MM.1S (cell line): ENCODE results near the gene TNFRSF8.

Experiments
- DNase-seq: peaks from one replicate; pipeline ENCODE4 v3.0.0-alpha.2; 2015
- H2AFZ ChIP-seq: fragments of 300-600 bp; sonication (generic); 2 replicates; pipeline ENCODE4 v1.6.0; 2016; ENCODE audit warnings: antibody characterized with exemption, low read length
- H3F3A ChIP-seq: fragments of 300-600 bp; sonication (generic); 2 replicates; pipeline ENCODE4 v1.6.1; 2016; ENCODE audit warnings: mild to moderate bottlenecking, antibody characterized with exemption, low read length, moderate library complexity, mixed read lengths; ENCODE audit not compliant: insufficient read depth
- H3K27ac ChIP-seq: fragments of 300-600 bp; sonication (generic); 2 replicates; pipeline ENCODE4 v1.5.1; 2016; ENCODE audit warnings: mild to moderate bottlenecking, low read length
- H3K27me3 ChIP-seq: fragments of 300-600 bp; sonication (generic); replicated peaks from 2 replicates; pipeline ENCODE4 v1.6.0; 2016; ENCODE audit warnings: low read length; ENCODE audit not compliant: insufficient read depth
- H3K36me3 ChIP-seq: fragments of 300-600 bp; sonication (generic); replicated peaks from 2 replicates; pipeline ENCODE4 v1.6.1; 2016; ENCODE audit warnings: mild to moderate bottlenecking, low read length, mixed read lengths; ENCODE audit not compliant: insufficient read depth
- H3K4me1 ChIP-seq: fragments of 300-600 bp; sonication (generic); 2 replicates; pipeline ENCODE4 v1.6.1; 2016; ENCODE audit warnings: low read length, mixed read lengths
- H3K4me2 ChIP-seq: fragments of 300-600 bp; sonication (generic); 2 replicates; pipeline ENCODE4 v1.6.0; 2016; ENCODE audit warnings: low read depth, low read length
- H3K4me3 ChIP-seq: fragments of 300-600 bp; sonication (generic); 2 replicates; pipeline ENCODE4 v1.5.1; 2016; ENCODE audit warnings: low read length, mixed read lengths
- H3K79me2 ChIP-seq: fragments of 300-600 bp; sonication (generic); 2 replicates; pipeline ENCODE4 v1.6.1; 2016; ENCODE audit warnings: mixed run types, low read length, mixed read lengths
- H3K9ac ChIP-seq: fragments of 300-600 bp; sonication (generic); 2 replicates; pipeline ENCODE4 v1.6.1; 2016; ENCODE audit warnings: low read length, mixed read lengths
- H3K9me2 ChIP-seq: fragments of 300-600 bp; sonication (generic); replicated peaks from 2 replicates; pipeline ENCODE4 v1.6.1; 2016; ENCODE audit warnings: mild to moderate bottlenecking, low read length, mixed read lengths; ENCODE audit not compliant: insufficient read depth
- H3K9me3 ChIP-seq: fragments of 300-600 bp; sonication (generic); replicated peaks from 2 replicates; pipeline ENCODE4 v1.6.1; 2016; ENCODE audit warnings: mild to moderate bottlenecking, low read length, mixed read lengths; ENCODE audit not compliant: insufficient read depth
- H4K20me1 ChIP-seq: fragments of 300-600 bp; sonication (generic); 2 replicates; pipeline ENCODE4 v1.6.1; 2016; ENCODE audit warnings: mild to moderate bottlenecking, low read length, moderate library complexity, mixed read lengths; ENCODE audit not compliant: insufficient read depth
- EZH2 ChIP-seq: fragments of 300-600 bp; sonication (generic); optimal IDR thresholded peaks from 2 replicates; pipeline ENCODE3; 2017; ENCODE audit warnings: low read depth, mild to moderate bottlenecking, antibody characterized with exemption, low read length, mixed read lengths
- EZH2phosphoT487 ChIP-seq: fragments of 300-600 bp; sonication (generic); IDR thresholded peaks from 2 replicates; pipeline ENCODE4 v1.6.1; 2018; ENCODE audit warnings: antibody characterized with exemption, low read length
- TF ChIP-seq, protein P1 (sequence below): fragments of 300-600 bp; sonication (generic); IDR thresholded peaks from 2 replicates; pipeline ENCODE4 v1.5.1; 2016; ENCODE audit warnings: antibody characterized with exemption, low read length, mixed read lengths

The TNFRSF8 gene

DNA sequence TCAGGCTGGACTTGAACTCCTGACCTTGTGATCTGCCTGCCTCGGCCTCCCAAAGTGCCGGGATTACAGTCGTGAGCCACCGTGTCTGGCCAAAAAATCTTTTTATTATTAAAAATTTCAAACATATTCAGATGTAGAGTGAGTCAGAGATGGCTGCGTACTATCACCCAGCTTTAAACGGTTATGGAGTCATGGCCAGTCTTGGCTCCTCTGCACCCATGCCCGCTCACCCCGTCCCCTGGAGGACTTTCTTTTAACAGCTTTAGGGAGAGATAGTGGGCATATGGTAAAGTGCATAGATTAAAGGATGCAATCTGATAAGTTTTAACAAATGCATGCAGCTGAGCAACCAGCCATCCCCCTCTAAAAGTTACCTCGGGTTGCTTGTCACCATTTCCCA, 51.8 kb downstream of the TNFRSF8 start:
- no peak for TF ChIP-seq EZH2phosphoT487
- no peak for TF ChIP-seq EZH2
- TF ChIP-seq, protein P1, sequence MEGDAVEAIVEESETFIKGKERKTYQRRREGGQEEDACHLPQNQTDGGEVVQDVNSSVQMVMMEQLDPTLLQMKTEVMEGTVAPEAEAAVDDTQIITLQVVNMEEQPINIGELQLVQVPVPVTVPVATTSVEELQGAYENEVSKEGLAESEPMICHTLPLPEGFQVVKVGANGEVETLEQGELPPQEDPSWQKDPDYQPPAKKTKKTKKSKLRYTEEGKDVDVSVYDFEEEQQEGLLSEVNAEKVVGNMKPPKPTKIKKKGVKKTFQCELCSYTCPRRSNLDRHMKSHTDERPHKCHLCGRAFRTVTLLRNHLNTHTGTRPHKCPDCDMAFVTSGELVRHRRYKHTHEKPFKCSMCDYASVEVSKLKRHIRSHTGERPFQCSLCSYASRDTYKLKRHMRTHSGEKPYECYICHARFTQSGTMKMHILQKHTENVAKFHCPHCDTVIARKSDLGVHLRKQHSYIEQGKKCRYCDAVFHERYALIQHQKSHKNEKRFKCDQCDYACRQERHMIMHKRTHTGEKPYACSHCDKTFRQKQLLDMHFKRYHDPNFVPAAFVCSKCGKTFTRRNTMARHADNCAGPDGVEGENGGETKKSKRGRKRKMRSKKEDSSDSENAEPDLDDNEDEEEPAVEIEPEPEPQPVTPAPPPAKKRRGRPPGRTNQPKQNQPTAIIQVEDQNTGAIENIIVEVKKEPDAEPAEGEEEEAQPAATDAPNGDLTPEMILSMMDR: no peak
- Histone ChIP-seq H3K27me3 (0 out of 2 replicates have a peak, but pooled peaks cover 2% of the 10 kb centered on the region), H3K4me1 (no peaks in the 10 kb centered on the region), H3K9ac (no peak overlapping the region), H2AFZ (no peak overlapping the region), H3F3A (no peaks in the 10 kb centered on the region), H3K9me3 (no peaks in the 10 kb centered on the region), H3K79me2 (no peaks in the 10 kb centered on the region), H3K4me2 (no peak overlapping the region), H3K27ac (no peak overlapping the region), H3K9me2 (no peaks in the 10 kb centered on the region), H4K20me1 (no peaks in the 10 kb centered on the region), H3K4me3 (no peak overlapping the region), H3K36me3 (no peaks in the 10 kb centered on the region)
- DNase-seq: no peak

DNA sequence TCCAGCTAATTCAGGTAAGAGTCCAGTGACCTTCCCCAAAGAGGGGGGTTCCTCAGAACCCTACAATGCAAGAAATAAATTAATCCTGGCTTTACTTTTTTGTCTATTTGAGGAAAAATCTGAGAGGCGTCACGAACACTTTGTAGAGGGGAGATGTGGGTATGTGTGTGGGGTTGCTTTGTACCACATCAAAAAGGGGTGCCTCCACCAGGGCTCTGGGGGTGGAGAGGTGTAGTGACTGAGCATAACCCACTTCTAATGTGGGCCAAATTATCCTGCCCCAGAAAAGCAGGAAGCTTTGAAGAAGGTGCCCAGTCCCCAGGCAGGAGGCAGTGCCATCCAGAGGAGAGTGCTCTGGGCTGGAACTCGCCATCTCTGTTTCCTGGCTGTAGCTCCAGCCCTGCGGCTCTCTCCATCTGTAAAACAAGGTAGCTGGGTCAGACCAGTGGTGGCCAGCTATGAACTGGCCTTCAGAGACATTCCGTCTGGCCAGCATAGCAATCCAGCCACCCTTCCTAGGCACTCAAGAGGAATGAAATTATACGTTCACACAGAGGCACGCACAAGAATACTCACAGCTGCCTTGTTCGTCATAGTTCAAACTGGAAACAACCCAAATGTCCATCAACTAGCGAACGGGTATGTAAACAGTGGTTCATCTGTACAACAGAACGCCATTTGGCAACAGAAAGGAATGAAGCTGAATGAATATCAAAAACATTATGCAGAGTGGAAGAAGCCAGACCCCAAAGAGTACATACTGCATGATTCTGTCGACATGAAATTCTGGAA, 58.3 kb downstream of the TNFRSF8 start:
- no peaks in the 10 kb centered on the region for H3K9me3 ChIP-seq
- H3K4me2 ChIP-seq: no peak overlapping the region
- no peak overlapping the region for H3K9ac ChIP-seq
- H3K27me3 ChIP-seq: 0 out of 2 replicates have a peak, but pooled peaks cover 6% of the 10 kb centered on the region
- DNase-seq: no peak
- H3K4me1 ChIP-seq: no peaks in the 10 kb centered on the region
- no peaks in the 10 kb centered on the region for H3F3A ChIP-seq
- H4K20me1 ChIP-seq: no peaks in the 10 kb centered on the region
- no peak overlapping the region for H2AFZ ChIP-seq
- H3K9me2 ChIP-seq: no peaks in the 10 kb centered on the region
- H3K27ac ChIP-seq: no peak overlapping the region
- no peaks in the 10 kb centered on the region for H3K36me3 ChIP-seq
- no peaks in the 10 kb centered on the region for H3K79me2 ChIP-seq
- H3K4me3 ChIP-seq: no peak overlapping the region
- TF ChIP-seq, protein P1: no peak
- TF ChIP-seq EZH2phosphoT487: no peak
- TF ChIP-seq EZH2: no peak

- TF ChIP-seq EZH2phosphoT487 (no peak), EZH2 (no peak)
- TF ChIP-seq, protein P1: no peak
- Histone ChIP-seq H3K27me3 (0 out of 2 replicates have a peak, but pooled peaks cover 6% of the 10 kb centered on the region), H2AFZ (no peak overlapping the region), H3K4me1 (no peaks in the 10 kb centered on the region), H3K79me2 (no peaks in the 10 kb centered on the region), H3K4me3 (no peak overlapping the region), H3K36me3 (no peaks in the 10 kb centered on the region), H3K9ac (no peak overlapping the region), H4K20me1 (no peaks in the 10 kb centered on the region), H3K27ac (no peak overlapping the region), H3K4me2 (no peak overlapping the region), H3F3A (no peaks in the 10 kb centered on the region), H3K9me3 (no peaks in the 10 kb centered on the region), H3K9me2 (no peaks in the 10 kb centered on the region)
- DNase-seq: no peak
These were observed 60.1 kb downstream of the TNFRSF8 start for GRCh38 chr1:12123172-12123571.
